GM12878 (cell line): ENCODE results near the gene TSPO. TPM values are rescaled to one million over a fixed set of nuclear protein-coding genes. Genes with fewer than 3 reads are reported as not detected.

ENCODE experiments used
- ATAC-seq: fragments of 200-7000 bp; cut with Tn5 transposase; 3 replicates; pipeline ENCODE4 v1.9.1; 2020; ENCODE audit warnings: mild to moderate bottlenecking, moderate library complexity
- BruUV-seq: library from RNA; stranded (reverse); fragments of 400-500 nt; replicated peaks from 2 replicates; lab custom pipeline; 2021; lab: Mats Ljungman, UMichigan
- CTCF ChIA-PET: fragments of 300-600 bp; sonication (Branson Sonifier 250); formaldehyde crosslinking; extraction: SDS; loops from one replicate; lab custom pipeline; 2021; ENCODE audit warnings: inconsistent platforms; lab: Yijun Ruan, JAX
- POLR2A ChIA-PET: fragments of 350-600 bp; formaldehyde crosslinking; extraction: SDS; loops from one replicate; lab custom pipeline; 2021; ENCODE audit warnings: inconsistent platforms; lab: Charles Lee
- RAD21 ChIA-PET: fragments of 300-600 bp; sonication (Branson Sonifier 250); formaldehyde crosslinking; loops from one replicate; lab custom pipeline; 2023; ENCODE audit warnings: antibody characterized with exemption; ENCODE audit not compliant: unreplicated experiment; lab: Charles Lee
- SMC1A ChIA-PET: fragments of 300-600 bp; sonication (Branson Sonifier 250); formaldehyde crosslinking; loops from one replicate; lab custom pipeline; 2023; ENCODE audit not compliant: unreplicated experiment, uncharacterized antibody; lab: Charles Lee
- DNase-seq: peaks from one replicate; pipeline ENCODE4 v3.0.0-alpha.2; 2011; ENCODE audit warnings: low read depth, low spot score
- FAIRE-seq: peaks from 3 replicates; lab custom pipeline; 2011; peaks lifted over from hg19 to GRCh38; lab: Jason Lieb, UNC
- H2AFZ ChIP-seq: 2 replicates; pipeline ENCODE4 v1.6.0; 2011; ENCODE audit warnings: low read depth, low read length, control low read depth; ENCODE audit not compliant: control insufficient read depth
- H3K27ac ChIP-seq: 2 replicates; pipeline ENCODE4 v1.5.1; 2011; ENCODE audit warnings: control low read depth; ENCODE audit not compliant: control insufficient read depth, insufficient read depth
- H3K27me3 ChIP-seq, 2 experiments: replicated peaks in 1 of 2; 2 replicates each; pipeline versions ENCODE4 v1.6.0 to v1.6.1; 2011; ENCODE audit warnings: low read length in 1 of 2; ENCODE audit not compliant: control insufficient read depth in 2 of 2, insufficient read depth in 2 of 2
- H3K36me3 ChIP-seq, 2 experiments: 2 replicates each; pipeline ENCODE4 v1.5.1; 2011; ENCODE audit warnings: low read length in 1 of 2; ENCODE audit not compliant: control insufficient read depth in 2 of 2, insufficient read depth in 2 of 2
- H3K4me1 ChIP-seq: 2 replicates; pipeline ENCODE4 v1.6.1; 2011; ENCODE audit warnings: mild to moderate bottlenecking, low read length, moderate library complexity, mixed read lengths; ENCODE audit not compliant: control insufficient read depth, insufficient read depth
- H3K4me2 ChIP-seq: 2 replicates; pipeline ENCODE4 v1.6.0; 2011; ENCODE audit warnings: control low read depth; ENCODE audit not compliant: control insufficient read depth, insufficient read depth
- H3K4me3 ChIP-seq: fragments of 200-600 bp; sonication (generic); 2 replicates; pipeline ENCODE4 v1.5.1; 2016
- H3K79me2 ChIP-seq: 2 replicates; pipeline ENCODE4 v1.6.0; 2011; ENCODE audit warnings: low read length; ENCODE audit not compliant: control insufficient read depth, insufficient read depth
- H3K9ac ChIP-seq: 2 replicates; pipeline ENCODE4 v1.8.0; 2011; ENCODE audit warnings: low read length, control low read depth, mixed read lengths; ENCODE audit not compliant: control insufficient read depth, insufficient read depth
- H3K9me3 ChIP-seq: replicated peaks from 3 replicates; pipeline ENCODE4 v1.5.1; 2011; ENCODE audit warnings: mild to moderate bottlenecking, low read length; ENCODE audit not compliant: control insufficient read depth, insufficient read depth
- H4K20me1 ChIP-seq: 2 replicates; pipeline ENCODE4 v1.6.0; 2011; ENCODE audit not compliant: control insufficient read depth, insufficient read depth
- CREB1 ChIP-seq: IDR thresholded peaks from 2 replicates; pipeline ENCODE4 v1.6.1; 2012; ENCODE audit warnings: low read depth, mild to moderate bottlenecking, inconsistent platforms
- KLF5 ChIP-seq: fragments of 450-650 bp; IDR thresholded peaks from 2 replicates; pipeline ENCODE4 v1.6.1; 2014; ENCODE audit warnings: mild to moderate bottlenecking; ENCODE audit not compliant: partially characterized antibody
- MLLT1 ChIP-seq: fragments of 450-650 bp; IDR thresholded peaks from 2 replicates; pipeline ENCODE4 v1.6.1; 2016; ENCODE audit warnings: mild to moderate bottlenecking
- NFIC ChIP-seq: IDR thresholded peaks from 2 replicates; pipeline ENCODE4 v1.6.1; 2012; ENCODE audit warnings: low read depth, mild to moderate bottlenecking, inconsistent platforms, low read length, moderate library complexity
- RELB ChIP-seq: fragments of 450-650 bp; IDR thresholded peaks from 2 replicates; pipeline ENCODE4 v1.6.1; 2017; ENCODE audit warnings: low read depth, mild to moderate bottlenecking, moderate library complexity
- SP1 ChIP-seq: IDR thresholded peaks from one replicate; pipeline ENCODE4 v1.6.1; 2011; ENCODE audit warnings: low read depth, low read length
- ZNF207 ChIP-seq: fragments of 450-650 bp; IDR thresholded peaks from 2 replicates; pipeline ENCODE4 v1.6.1; 2014; ENCODE audit warnings: antibody characterized with exemption, mild to moderate bottlenecking, borderline replicate concordance
- ZNF217 ChIP-seq: fragments of 450-650 bp; IDR thresholded peaks from 2 replicates; pipeline ENCODE4 v1.6.1; 2017; ENCODE audit warnings: antibody characterized with exemption, mild to moderate bottlenecking
- ZZZ3 ChIP-seq: IDR thresholded peaks from 2 replicates; pipeline ENCODE4 v1.6.1; 2011; ENCODE audit warnings: low read depth; ENCODE audit not compliant: control insufficient read depth, insufficient read length
- WGBS: methylation state at CpG from one replicate; pipeline ENCODE4 v1.1.6; 2016; ENCODE audit warnings: low lambda C conversion rate; ENCODE audit not compliant: insufficient replicate concordance, insufficient coverage; ENCODE audit errors: missing lambda C conversion rate; 5-methylcytosine and 5-hydroxymethylcytosine counted together
- in situ Hi-C: fragments of 300-500 bp; cut with MboI; formaldehyde crosslinking; loops from 9 replicates; pipeline ENCODE4 v1.14.3; 2018; ENCODE audit warnings: mixed read lengths
- intact Hi-C: fragments of 100-400 bp; cut with micrococcal nuclease; formaldehyde crosslinking; loops from one replicate; pipeline ENCODE4 v1.14.2; 2022; ENCODE audit not compliant: unreplicated experiment
- polyA plus RNA-seq, 11 experiments: library from polyadenylated mRNA; depleted of rRNA in 4 of 11; unstranded in 6 of 11; stranded (reverse) in 5 of 11; fragments of >200 nt; fragmentation: Nextera tagmentation in 4 of 11; fragmentation: Illumina TruSeq in 1 of 11; extraction: Ambion mirVana in 4 of 11; extraction: Trizol in 1 of 11; gene quantifications; 1 replicate in 1 of 11; 2 replicates in 10 of 11; pipeline versions ENCODE4 v1.2.1 to v1.2.3, GENCODE V29; 2011 to 2016; ENCODE audit warnings: inconsistent platforms in 2 of 11, missing spikeins in 2 of 11, low read depth in 1 of 11
- total RNA-seq, 4 experiments: library from RNA; depleted of rRNA in 3 of 4; stranded (reverse); fragments of >200 nt in 3 of 4; fragmentation: Illumina TruSeq in 1 of 4; extraction: Trizol in 1 of 4; gene quantifications; 2 replicates each; pipeline versions ENCODE4 v1.2.1 to v1.2.3, GENCODE V29; 2013 to 2021

TSPO gene
- total and polyA plus RNA-seq, 10 of the 15 experiments (the other 5 are each of a cell fraction or from before 2014, with no cell fraction given) = 1.4 to 50.5 (median 18.8) TPM

DNA sequence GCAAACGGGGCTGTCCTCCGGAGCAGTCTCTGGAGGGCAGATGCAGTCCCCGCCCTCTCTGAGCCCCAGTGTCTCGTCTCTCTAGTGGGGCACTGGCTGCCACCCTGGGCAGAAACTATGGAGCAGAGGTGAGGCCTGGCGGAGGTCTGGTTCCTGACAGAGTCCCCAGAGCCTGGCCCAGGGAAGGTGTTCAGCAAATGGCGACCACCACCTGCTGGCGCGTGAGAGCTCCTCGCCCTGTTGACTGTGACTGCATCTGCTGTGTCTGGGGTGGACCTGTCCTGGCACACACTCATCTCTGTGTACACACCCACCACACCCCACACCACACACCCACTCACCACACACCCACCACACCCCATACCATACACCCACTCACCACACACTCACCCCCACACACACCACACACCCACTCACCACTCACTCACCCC, 53.9 kb downstream of the TSPO start:
- Histone ChIP-seq H2AFZ (no peak overlapping the region), H3K36me3 (no peaks in the 10 kb centered on the region), H3K4me3 (no peak overlapping the region), H3K9me3 (no peaks in the 10 kb centered on the region), H3K27me3 (no peaks in the 10 kb centered on the region; a peak in 1 of 4 replicates), H3K79me2 (no peaks in the 10 kb centered on the region), H3K27ac (no peak overlapping the region), H3K4me2 (no peak overlapping the region), H3K4me1 (no peaks in the 10 kb centered on the region), H4K20me1 (no peaks in the 10 kb centered on the region), H3K9ac (no peak overlapping the region)
- 43% methylated on average over 9 of the region's 9 CpGs for WGBS
- CTCF ChIA-PET = no interaction called here
- RAD21 ChIA-PET = no interaction called here
- in situ Hi-C loops = no loop called here
- ATAC-seq (no peak), DNase-seq (no peak), FAIRE-seq (no peak)
- intact Hi-C loops = no loop called here
- no TSS peak for BruUV-seq
- SMC1A ChIA-PET = no interaction called here
- TF ChIP-seq SP1 = no peak
- TF ChIP-seq ZNF207 = no peak
- no peak for TF ChIP-seq NFIC
- no peak for TF ChIP-seq KLF5
- TF ChIP-seq RELB = no peak
- TF ChIP-seq ZZZ3 = no peak
- TF ChIP-seq MLLT1 = no peak
- TF ChIP-seq ZNF217 = no peak
- no peak for TF ChIP-seq CREB1
- POLR2A ChIA-PET = no interaction called here
